ENCODE data around the gene TIRAP.
A peak's percentile ranks its signal among the peaks of the same experiment; 100 is the strongest.
"Not testable (repeated sequence)": the region's sequence is repeated elsewhere in the genome, so short reads cannot be mapped to it uniquely, and the experiment has no call there.

TIRAP gene, protein sequence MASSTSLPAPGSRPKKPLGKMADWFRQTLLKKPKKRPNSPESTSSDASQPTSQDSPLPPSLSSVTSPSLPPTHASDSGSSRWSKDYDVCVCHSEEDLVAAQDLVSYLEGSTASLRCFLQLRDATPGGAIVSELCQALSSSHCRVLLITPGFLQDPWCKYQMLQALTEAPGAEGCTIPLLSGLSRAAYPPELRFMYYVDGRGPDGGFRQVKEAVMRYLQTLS

DNA sequence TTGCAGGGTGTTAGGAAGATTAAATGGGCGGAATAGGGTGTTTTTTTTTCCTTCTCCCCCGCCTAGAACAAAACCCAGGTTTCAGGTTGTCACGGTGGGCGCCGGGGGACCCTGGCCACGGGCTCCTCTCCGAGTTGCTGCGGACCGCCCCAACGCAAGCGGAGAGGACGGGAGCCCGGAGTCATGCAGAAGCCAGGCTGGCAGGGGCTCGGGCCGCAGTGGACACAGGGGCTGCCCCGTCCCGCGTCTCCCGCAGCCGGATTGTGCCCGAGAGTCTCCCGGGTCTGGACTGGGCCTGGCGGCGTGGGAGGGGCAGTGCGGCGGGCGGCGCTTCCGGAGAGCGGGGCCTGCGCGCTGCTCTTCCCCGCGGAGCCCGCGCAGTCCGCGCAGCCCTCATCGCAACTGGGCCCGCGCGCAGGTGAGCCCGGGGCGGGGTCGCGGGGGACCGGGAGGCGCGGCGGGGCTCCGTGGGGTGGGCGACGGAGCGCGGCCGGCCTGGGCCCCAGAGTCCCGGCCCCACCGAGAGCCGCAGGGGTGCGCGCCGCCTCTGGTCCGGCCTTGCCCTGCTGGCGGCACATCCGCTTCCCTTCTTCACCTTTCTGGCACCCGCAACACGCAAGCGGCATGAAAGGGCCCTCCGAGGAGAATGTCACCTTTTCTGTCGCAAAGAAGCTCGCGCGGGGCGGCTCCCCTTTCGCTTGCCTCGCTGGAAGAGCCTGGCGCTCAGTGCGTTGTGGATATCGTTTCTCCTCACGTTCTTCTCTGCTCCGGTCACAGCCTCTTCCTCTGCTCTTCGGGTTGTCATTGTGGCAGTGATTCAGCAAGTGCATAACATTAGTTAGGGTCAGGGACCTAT is at the start of gene TIRAP:
Gene TIRAP (plus strand): TSS at position 358 of the 856 bp plus-strand sequence. CDS start 7,802 bp downstream, outside the sequence.
- peak; percentile 57 for DNase-seq

DNA sequence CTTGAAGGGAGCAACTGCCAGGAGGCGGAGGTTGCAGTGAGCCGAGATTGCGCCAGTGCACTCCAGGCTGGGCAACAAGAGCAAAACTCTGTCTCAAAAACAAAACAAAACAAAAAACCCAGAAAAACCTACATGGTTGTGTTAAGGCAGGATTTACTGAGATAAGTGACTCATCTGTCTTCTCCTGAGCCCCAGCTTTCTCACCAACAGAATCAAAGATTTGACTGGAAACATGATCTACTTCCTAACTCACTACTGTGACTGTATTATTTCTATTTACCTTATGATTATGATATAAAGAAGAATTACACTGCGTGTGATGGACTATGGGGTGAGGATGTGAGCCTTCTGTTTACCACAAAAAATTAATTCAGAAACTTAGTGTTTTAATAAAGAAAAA is 49.5 kb upstream of the TIRAP start:
- no peak for DNase-seq

DNA sequence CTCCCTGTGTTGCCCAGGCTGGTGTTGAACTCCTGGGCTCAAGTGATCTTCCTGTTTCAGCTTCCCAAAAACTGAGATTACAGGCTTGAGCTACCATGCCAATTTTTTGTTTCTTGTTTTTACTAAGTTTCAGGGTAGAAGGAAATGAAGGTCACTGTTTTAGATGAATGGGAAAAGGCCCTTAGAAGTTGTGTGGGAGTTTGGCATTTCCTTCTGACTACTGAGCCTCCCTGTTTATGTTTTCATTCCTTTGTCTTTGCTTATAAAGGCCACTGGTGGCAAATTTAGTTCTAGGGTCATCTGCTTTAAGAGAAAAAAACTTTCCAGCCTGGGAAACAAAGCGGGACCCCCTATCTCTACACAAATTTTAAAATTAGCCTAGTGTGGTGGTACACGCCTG is 36.3 kb upstream of the TIRAP start:
- DNase-seq = no peak

DNA sequence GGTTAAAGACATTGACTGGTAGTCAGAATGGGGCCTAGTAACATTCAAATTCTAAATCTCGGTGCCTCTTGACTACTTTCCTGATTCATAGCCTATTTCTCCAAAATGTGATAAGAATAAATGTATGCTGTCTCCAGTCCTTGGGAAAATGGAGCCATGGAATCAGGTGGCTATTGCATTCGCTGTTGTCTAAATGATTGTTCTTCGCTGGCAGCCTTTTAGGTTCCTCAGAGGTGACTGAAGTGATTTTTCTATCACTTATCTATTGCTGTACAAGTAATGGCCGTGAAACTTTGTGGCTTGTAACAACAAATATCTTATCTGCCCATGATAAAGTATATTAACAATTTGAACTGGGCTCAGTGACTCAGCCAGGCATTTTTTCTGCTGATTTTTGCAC is 29.6 kb upstream of the TIRAP start:
- DNase-seq = no peak

DNA sequence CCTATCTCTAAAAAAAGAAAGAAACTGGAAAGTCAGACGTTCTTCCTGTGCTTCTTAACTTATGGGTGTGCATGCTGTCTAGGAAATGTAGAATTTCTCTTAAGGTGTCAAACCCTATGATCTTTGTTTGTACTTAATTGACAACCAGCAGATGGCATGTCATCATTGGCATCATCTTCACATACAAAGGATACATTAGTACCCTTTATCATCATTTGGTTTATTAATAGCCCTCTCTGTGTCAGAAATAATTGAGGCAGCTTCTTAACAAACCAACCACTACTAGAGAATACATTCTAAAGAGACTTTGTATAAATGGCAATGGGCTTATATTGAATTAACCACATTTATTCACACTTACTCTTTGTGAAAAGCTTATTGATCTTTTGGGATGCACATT is 28.1 kb upstream of the TIRAP start:
- no peak for DNase-seq

DNA sequence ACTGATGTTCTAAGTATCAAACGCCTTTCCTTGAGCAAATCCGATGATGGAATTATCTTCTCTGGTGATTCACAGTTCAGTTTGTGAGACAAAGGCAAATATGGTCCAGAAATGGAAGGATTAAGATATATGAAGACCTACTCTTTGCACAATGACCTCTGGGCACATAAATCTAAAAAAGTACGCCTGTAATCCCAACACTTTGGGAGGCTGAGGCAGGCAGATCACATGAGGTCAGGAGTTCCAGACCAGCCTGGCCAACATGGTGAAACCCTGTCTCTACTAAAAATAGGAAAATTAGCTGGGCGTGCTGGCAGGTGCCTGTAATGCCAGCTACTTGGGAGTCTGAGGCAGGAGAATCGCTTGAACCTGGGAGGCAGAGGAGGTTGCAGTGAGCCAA is 27.4 kb upstream of the TIRAP start:
- DNase-seq = not testable (repeated sequence)

DNA sequence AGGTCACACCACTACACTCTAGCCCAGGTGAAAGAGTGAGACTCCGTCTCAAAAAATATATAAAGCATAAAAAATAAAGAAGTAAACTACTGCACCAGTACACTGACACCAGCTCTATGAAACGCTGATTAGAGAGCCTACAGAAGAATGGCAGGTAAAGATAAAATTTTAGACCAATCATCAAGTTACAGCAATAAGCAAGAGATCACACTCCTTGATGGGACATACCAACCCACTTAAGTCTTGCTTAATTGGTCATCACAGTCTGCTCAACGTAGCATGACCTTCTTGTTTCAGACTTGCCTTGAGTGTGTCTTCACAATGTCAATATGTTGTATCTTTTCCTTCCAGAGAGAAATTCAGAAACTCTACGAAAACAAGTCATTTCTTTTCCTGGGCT is 26.7 kb upstream of the TIRAP start:
- no peak for DNase-seq

DNA sequence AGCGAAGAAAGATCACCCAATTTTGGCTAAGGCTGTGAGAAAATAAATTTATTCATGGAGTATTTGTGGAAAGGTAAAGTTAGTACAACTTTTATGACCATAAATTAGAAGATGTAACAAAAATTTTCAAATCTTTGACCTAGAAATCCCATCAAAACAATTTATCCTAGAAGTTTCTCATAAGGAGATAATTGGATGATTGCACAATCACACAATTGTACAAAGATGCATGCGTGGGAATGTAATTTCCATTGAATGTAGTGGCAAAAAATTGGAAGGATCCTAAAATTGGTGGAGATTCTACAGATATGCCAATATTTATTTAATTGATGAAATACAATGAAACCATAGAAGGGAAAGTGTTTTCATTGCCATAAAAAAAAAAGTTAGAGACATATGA is 25.7 kb upstream of the TIRAP start:
- DNase-seq = no peak

DNA sequence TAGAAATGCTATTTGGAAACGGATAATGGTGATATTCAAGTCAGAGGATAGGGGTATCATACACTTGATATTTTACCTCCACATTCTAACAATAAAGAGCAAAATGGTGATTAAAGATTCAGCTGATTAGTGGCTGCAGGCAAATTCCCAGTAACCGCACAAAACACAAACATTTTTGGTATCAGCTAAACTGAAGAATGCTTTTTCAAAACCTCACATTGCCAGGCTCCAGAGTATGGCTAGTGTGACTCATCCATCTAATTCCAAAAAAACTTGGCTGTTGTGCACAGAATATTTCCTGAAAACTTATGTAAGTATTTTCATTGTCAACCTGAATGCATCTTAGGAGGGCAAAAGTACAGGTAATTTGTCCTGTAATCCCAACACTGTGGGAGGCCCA is 25.1 kb upstream of the TIRAP start:
- no peak for DNase-seq

DNA sequence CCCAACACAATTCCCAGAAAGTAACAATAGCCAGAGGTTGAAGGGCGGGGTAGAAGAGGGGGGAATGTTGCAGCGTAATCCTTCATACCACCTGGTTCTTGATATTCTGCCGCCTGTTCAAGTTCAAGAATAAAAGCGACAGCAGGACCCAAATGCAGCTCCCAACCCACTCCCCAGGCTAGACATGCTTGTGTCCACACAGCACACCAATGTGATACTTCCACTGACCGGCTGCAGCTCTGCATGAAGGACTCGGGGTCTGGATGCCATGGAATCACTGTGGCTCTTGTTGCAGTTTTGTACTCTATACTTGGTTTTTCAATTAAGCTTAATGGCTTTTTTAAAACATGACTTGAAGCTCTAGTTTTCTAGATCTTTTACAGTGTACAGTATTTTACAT is 20.7 kb upstream of the TIRAP start:
- no peak for DNase-seq

DNA sequence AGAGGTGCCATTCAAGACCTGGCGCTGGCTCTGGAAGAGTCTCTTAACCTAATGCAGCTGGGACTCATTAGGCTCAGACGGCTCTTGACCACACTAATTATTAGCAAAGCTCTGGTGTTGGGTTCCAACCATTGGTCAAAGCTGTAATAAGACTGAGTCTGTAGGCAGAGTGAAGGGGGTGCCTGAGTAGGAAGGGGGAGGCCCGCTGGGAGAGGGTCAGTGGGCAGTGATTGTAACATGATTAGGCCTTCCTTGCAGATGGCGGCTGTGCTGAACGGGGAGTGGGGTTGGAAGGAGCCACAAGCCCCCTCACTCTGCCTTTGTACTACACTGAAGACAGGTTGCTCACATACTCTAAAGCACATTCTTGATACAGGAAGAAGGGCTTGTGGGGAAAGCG is 19.4 kb upstream of the TIRAP start:
- no peak for DNase-seq

DNA sequence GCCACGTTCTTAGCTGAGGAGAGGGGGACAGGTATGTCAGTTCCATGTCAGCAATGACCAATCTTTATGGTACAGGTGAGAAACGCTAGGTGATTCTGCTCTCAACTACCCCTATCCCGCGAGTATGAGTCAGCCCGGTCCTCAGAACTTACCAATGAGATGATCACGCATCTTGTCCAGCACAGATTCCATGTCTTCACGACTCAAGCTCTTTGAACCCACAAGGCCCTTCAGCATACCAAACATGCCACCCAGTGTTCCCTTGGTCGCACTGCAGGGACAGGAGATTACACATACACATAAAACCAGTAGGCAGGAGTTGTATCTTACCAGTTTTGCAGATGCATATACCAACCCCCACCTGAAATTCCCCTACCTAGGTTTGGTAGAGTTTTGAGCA is 17.1 kb upstream of the TIRAP start:
- DNase-seq = no peak

DNA sequence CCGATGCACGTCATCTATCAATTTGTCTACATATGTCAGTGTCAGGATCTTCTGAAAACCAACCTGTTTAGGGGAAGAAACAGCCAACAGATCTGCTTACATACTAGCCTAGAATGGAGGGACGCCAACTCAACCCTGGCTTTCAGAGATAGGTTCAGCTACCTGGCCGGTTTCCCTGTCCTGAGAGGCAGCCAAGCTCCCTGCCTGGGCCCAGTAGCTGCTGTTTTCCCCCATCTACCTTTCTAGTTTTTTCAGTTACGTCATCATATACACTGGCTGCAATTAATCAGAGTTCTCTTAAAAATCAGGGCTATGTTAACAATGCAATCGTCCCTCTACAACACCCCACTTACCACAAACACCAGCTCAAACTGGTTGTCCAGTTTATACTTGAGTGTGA is 15.2 kb upstream of the TIRAP start:
- DNase-seq = no peak

DNA sequence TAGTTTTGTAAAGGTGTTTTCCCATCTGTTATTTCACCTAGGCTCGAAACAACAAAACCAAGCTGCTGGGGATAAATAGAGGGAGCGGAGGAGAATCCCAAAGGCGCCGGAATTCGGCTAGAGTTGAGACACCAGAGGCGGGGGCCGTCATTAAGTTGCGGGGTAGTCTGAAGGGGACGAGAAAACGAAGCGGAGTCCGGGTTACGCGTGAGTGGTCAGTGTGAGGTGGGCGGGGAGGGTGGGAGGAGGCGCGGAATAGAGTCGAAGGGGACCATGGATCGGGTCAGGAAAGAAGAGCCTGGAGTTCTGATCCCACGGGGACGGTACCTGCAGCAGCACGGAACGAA is 14.6 kb upstream of the TIRAP start:
- DNase-seq = no peak

DNA sequence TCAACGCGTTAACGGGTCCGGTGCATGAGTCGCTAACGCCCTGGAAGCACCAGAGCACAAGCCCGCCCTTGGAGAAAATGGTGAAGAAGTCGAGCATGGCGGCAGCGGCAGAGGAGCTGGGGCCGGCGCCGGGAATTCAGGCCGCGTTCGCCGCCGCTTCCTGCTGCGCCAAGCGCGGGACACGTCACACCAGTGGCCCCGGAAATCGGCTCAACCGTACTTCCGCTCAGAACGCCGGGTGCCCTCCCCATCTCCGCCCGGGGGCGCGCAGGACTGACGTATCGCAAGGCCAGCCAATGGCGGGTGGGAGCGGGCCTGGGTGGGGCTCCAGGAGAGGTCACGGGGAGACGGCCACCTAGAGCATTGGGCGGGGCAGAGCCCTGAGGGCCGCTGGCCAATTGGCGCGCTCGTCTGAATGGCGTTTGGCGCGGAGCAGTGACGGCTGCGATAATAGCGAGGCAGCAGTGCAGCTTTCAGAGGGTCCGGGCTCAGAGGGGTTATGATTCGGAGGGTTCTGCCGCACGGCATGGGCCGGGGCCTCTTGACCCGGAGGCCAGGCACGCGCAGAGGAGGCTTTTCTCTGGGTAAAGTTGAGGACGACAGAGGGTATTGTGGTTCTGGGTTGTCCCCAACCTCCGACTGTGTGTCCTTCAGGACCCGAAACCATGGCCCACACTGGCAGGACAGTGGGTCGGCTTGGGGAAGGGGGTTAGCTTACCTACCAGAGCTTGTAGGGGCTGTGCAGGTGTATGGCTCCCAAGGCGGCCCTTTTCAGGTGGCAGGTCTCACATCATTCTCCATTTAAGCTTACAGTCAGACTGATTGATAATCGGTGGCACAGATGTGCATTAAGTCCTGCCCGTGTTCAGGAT is 13.9 kb upstream of the TIRAP start, which contains the start of the genes FOXRED1 and SRPRA:
Gene FOXRED1 (plus strand): TSS at position 447 of the 872 bp plus-strand sequence. CDS start 53 bp downstream, at position 500.
Gene SRPRA (minus strand): TSS at position 188 of the 872 bp plus-strand sequence. CDS start 91 bp downstream, at position 97.
- peak; percentile 99 for DNase-seq

DNA sequence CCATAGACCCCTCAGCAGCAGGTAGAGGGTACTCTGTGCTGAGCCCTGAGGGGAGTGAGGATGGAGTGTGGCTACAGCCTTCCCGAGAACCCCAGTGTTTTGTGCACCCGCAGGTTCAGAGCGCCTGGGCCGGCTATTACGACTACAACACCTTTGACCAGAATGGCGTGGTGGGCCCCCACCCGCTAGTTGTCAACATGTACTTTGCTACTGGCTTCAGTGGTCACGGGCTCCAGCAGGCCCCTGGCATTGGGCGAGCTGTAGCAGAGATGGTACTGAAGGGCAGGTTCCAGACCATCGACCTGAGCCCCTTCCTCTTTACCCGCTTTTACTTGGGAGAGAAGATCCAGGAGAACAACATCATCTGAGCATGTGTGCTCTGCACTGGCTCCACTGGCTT is 5.6 kb upstream of the TIRAP start:
- no peak for DNase-seq

DNA sequence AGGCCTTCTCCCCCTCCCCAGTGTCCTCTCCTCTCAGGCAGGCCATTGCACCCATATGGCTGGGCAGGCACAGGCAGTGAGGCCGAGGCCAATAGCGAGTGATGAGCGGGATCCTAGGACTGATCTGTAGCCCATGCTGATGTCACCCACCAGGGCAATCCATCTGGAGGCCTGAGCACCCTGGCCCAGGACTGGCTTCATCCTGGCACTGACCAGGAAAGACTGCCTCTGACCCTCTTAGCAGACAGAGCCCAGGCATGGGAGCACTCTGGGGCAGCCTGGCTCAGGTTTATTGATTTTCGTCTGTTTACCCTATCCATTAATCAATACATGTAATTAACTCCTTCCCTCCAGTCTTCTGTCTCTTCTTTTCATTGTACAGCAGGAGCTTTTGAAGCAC is 5.1 kb upstream of the TIRAP start:
- DNase-seq = no peak

DNA sequence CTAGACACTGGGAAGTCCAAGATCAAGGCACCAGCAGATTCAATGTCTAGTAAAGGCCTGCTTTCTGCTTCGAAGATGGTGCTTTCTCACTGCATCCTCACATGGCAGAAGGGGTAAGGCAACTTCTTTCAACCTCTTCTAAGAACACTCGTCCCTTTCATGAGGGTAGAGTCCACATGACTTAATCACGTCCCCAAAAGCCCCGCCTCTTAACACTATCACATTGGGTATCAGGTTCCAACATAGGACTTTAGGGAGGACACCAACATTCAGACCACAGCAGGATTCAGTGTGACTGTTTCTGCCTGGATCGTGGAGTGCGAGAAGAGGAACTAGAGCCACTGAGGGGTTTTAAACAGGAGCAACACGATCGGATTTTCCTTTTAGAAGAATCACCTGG is 3.7 kb upstream of the TIRAP start:
- DNase-seq = no peak

DNA sequence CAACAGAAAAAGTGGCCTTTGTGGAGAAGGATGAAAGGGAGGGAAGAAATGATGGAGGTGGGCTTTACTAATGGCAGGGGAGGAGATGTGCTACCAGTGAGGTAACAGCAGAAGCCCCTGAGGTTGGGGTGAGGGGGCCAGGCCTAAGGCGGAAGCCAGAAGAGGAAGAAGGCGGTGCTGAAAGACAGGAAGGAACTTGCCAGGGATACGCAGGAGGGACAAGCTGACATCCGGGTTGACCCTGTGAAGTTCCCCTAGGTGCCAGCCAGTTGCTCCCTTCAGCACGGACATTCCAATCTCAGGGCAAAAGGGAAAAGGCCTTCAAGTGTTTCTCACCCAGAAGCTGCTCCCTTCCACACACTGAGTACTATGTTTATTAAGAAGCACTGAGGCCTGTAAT is 2.3 kb upstream of the TIRAP start:
- no peak for DNase-seq

DNA sequence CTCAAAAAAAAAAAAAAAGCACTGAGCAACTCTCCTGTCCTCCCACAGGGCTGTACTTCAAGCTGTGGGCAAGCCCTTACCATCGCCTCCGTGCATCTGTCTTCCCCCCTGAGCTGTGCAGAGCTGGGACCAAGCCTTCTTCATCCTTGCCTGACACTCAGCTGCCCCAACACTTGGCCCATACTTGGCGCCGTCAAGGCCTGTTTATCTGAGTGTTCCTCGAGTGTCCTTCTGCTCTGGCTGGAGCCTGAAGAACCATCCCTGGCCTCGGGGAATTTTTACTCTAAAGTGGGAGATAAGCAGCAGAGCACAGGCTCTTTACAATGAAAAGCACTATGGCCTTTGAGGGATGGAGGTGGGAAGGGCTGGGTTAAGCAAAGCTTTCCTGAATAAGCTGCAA is 1.6 kb upstream of the TIRAP start:
- DNase-seq = no peak

DNA sequence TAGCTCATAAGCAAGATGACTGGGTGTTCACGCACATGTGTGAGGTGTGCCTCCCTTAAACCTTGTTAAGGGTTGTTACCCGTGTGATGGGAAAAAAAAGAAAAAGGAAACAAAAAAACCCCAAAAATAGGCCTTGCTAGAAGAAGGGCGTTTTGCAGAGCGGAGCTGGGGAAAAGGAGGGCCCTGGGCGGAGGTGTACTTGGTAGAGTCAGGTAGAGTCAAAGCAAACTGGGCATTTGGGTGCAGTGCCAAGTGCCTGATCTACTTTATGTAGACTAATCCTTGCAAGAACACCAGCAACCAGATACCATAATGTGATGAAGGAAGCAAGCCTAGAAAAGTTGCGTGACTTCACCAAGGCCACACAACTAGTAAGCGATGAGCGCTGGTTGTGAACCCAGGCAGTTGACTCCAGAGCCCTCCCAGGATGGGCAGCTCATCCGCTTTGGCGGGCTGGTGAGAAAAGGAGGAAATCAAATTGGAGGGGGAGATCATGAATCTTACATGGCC is 1.2 kb upstream of the TIRAP start:
- DNase-seq = no peak

DNA sequence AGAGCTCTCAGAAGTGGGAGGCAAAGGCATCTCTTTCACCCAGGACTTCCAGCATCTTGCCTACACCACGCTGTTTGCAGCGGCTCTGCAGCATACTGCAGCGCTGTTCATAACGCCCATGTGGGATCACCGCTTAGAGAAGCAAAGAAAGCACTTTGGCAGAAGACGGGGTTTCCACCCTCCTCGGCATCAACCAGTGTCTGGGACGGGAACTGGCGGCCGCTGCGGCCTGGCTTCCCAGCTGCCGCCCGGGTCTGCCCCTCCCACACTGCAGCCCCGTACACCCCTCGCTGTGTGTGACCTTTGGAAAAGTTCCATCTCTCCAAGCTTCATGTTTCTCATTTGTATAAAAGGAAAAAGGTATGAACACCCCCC is 545 bp upstream of the TIRAP start:
- peak; percentile 35 for DNase-seq

DNA sequence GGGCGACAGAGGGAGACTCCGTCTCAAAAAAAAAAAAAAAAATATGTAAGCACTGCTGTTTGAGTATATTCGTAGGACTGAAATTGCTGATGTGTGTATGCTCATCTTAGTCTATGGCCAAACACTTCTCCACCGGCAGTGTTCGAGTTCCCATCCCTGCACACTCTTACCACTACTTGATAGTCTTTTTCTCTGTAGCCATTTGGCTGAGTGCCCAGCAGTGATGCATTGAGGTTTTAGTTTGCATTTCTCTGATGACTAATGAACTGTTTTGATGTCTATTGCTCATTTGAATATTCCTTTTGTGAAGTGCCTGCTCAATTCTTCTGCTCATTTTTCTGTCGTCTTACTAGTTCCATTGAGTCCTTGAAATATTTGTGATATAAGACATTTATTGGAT is 1.9 kb downstream of the TIRAP start:
- peak; percentile 8 for DNase-seq

Data from NCI-H82 (cell line).